Left kidney (tissue), 2 donors: ENCODE measurements around the gene SLC22A2. TPM values are rescaled to one million over a fixed set of nuclear protein-coding genes. Genes with fewer than 3 reads are reported as not detected.
"Not testable (repeated sequence)": the region's sequence is repeated elsewhere in the genome, so short reads cannot be mapped to it uniquely, and the experiment has no call there.

Source experiments
- DNase-seq: peaks from one replicate; pipeline ENCODE4 v3.0.0-alpha.2; 2013
- polyA plus RNA-seq: library from polyadenylated mRNA; unstranded; fragments of 120-200 nt; gene quantifications from one replicate; pipeline ENCODE4 v1.2.1, GENCODE V29; 2013; ENCODE audit not compliant: insufficient read length

Gene SLC22A2
- polyA plus RNA-seq, 1 donor, result 14.3 TPM

DNA sequence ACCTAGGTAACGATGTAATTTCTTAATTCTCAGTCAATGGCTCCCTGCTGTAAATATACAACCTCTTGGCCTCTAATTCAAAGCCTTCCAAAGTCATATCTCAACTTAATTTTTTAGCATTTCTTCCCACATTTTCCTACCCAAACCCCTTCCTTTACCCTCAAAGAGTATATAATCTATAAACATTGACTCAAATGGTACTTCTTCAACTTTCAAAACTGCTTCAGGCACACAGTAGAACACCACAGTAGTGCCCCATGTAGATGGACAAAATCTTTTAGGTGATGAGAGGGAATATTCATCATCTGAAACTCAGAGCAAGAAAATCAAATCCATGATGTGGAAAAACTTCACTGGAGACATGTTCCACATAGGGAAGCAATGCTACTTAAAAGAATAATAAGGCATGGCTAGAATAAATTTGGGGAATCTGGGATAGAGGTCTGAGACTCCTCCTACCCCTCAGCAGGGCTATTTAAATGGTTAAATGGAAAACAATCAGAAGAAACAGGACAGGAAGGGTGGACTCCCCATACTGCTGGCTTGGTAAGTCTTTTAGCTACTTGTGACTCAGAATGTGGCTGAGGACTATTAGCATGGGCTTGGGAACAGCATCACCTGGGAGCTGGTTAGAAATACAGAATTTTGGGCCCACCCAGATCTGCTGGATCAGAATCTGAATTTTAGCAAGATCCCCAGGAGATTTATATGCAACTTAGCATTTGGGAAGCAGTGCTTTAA, 6.4 kb downstream of the SLC22A2 start:
- DNase-seq, result no peak

DNA sequence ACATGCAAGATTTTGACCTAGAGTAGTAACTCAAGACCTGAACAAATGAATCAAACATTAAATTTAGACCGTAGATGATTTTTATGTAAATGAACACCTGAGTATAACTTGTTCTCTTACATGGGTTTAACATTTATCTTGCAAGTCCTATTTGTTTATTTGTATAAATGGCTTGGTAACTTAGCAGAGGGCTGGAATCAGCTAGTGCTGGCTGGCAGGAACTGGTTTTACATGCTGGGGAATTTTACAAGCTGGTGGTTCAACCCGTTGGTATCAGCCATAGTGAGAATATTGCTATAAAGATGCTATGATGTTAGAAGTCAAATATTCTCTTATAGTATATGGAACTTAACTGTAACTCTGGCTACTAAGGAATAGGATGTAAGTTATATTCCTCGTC, 8.9 kb downstream of the SLC22A2 start:
- DNase-seq, result no peak

DNA sequence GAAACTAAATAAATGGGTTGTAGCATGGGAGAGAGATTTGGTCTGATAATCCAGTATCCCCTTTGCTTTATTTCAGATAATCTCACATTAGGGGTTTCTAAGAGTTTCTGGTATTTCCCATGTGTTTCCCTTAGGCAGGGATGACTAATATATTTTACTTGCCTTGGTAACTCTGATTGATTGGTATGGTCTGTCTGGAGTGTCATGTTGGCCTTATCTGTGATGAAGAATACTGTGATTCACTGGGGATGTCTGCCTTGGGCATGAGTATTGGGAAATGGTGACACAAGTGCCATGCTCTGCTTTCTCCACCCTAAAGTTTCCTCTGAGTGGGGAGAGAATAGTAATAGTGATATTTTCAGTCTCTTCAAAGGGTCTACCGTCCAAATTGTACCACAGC, 10.1 kb downstream of the SLC22A2 start:
- DNase-seq, result no peak

DNA sequence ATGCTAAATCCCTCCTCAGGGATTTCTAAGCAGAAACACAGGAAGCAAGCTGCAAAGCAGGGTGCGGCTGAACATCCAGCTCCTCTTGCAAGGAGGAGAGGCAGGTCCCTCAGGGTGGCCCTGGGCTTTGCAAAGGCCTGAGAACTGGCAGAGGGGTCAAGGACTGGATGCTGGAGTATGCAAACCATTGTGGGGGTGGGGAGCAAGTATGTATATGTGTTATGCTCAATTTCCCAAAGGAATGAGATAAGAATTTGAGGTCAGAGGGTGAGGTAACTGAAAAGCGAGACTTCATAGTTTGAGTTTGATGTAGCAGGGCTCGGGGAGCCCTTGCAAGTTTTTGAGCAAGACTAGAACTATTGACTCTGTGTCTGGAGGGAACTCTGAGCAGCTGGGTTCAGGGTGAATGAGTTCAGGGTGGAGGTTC, 11.2 kb downstream of the SLC22A2 start:
- no peak for DNase-seq

DNA sequence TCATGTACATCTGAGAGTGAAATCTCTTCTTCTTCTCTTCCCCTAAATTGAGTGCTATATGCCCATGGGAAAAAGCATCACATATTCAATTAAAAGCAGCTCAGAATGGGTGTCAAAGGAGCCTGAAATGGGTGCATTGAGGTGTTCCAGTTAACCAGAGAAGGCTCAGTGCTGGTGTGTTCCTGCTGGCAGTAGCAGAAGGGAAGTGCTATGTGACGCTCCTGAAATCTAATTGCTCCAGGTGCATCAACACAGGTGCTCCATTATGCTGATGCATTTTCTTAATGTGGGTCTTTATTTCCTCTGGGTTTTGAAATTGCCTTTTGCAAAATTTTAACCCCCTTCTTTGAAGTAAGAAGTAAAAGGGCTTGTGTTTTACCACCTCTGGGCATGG, 17.9 kb downstream of the SLC22A2 start:
- DNase-seq, result no peak

DNA sequence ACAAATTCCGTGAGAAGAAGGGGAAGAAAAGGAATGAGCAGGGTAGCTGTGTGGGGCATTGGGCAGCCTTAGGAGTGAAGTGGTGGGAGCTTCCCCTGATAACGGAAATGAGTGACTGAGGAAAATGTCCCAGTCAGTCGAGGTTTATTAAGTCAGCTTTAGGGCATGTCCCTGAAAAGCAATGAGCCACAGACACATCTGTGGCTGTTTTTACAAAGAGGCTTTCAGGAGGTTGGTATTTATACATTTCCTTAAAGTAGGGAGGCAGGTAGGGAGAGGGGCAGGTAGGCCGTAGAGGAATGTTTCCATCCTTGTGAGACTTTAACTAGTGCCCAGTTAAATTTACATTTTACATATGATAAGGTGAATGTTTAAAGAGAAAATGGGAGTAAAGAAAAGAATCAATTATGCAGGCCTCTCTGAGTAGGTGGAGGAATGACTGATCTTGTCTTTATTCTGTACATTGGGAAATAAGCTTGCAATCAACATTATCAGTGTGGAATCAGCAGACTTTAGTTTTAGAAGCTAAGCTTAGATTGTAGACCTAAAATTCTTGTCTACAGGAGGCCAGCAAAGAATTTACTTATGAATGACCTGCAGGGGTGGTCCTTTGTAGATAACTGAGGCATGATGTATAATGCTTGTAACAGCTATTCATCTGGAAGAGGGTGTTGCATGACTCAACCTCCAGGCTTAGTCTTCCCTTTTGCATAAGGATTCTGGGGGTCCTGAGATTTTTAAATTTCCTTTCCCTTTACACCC, 18.5 kb downstream of the SLC22A2 start:
- no peak for DNase-seq

DNA sequence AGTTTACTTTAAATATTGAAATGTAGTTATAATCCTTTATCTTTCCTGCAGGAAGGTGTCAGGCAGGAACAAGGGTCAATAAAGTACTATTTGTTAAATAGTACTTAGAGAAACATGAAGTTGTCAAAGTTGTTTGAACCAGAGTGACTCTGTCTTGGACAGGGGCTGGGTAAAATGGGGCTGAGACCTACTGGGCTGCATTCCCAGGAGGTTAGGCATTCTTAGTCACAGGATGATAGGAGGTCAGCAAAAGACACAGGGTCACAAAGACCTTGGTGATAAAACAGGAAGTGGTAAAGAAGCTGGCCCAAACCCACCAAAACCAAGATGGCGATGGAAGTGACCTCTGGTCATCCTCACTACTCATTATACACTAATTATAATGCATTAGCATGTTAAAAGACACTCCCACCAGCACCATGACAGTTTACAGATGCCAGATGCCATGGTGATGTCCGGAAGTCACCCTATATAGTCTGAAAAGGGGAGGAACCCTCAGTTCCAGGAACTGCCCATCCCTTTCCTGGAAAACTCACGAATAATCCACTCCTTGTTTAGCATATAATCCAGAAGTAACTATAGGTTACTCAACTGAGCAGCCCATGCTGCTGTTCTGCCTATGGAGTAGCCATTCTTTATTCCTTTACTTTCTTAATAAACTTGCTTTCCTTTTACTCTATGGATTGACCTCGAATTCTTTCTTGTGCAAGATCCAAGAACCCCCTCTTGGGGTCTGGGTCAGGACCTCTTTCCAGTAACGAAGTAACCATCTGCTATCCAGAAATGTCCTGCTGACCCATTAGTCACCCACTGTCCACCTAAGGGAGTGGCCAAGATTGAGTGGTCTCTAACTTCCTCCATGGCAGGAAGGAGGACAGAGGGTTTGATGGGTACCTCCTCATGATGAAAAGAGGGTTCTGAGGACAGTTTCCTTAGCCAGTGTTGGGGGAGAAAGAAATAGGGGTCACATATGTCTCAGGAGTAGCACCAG, 19.6 kb downstream of the SLC22A2 start:
- no peak for DNase-seq

DNA sequence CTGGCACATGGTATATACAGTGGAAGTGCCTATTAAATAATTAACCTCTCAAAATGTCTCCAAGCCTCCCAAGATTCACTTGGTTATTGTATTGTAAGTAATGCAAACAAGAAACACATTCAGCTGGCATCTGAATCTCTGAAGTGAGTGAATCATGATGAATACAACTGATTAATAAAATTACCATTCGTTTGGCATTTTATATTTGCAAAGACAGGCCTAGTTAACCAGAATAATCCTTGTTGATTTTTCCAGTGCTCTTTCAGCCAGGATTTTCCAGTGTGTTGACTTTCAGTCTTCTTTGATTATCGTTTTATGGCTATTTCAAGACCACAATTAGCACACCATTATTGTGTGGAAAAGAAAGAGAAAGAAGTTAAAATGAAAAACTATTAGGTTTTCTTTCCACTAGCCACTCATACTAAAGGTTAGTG, 20.3 kb downstream of the SLC22A2 start:
- no peak for DNase-seq

DNA sequence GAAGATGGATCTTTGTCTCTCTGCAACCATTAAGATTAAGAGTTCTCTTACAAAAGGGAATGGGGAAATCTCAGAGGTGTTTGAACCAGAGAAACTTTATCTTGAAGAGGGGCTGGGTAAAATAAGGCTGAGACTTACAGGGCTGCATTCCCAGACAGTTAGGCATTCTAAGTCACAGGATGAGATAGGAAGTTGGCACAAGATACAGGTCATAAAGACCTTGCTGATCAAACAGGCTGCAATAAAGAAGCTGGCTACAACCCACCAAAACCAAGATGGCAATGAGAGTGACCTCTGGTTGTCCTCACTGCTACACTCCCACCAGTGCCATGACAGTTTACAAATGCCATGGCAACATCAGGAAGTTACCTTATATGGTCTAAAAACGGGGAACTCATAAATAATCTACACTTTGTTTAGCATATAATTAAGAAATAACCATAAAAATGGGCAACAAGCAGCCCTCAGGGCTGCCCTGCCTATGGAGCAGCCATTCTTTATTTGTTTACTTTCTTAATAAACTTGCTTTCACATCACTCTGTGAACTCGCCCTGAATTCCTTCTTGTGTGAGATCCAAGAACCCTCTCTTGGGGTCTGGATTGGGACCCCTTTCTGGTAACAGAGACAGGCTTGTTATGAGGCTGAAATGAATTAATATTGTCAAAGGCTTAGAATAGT, 20.9 kb downstream of the SLC22A2 start:
- DNase-seq, result not testable (repeated sequence)

DNA sequence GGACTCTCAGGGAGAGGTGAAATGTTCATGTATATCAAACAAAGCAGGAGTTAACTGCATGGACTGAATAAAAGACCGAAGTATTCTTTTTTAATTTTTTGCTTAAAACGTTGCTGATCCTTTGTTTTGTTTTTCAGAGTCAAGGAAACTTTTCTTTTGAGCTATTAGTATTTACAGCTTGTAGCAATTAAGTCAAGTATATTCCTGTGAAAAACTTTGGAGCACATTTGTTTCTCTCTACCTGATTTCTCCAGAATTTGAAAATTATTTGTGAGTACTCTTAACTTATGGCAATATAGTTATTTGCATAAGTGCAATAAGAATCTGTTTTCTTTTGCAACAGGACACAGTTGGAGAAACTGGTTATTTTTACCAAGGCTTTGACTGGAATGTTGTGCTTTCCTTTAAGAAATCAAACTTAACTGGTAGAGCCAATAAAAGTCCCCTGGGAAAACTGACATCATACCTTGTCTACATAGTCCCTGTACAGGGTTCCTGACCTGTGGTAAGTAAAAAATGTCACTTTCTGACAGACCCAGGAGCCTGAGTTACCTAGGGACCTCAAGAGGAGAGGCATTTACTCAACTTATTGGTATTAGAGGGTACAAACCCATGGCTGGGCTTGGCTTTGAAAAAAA, 22.3 kb downstream of the SLC22A2 start:
- not testable (repeated sequence) for DNase-seq

DNA sequence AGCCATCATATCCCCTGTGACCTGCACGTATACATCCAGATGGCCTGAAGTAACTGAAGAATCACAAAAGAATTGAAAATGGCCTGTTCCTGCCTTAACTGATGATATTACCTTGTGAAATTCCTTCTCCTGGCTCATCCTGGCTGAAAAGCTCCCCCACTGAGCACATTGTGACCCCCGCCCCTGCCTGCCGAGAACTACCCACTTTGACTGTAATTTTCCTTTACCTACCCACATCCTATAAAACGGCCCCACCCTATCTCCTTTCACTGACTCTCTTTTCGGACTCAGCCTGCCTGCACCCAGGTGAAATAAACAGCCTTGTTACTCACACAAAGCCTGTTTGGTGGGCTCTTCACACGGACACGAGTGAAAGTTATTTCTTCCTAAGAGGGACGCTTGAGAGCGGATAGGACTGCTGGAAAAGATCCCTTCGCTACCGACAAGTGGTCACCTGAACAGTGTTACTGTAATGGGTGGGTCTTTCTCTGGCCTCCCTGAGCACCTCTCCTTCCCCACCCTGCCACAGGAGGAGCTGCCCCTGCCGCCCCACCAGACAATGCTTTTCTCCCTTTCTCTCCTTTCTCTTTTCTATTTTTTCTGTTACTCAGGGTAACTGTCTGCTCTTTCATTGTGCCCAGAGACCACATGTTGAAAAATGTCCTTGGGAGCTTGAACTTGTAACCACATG, 24.5 kb downstream of the SLC22A2 start:
- not testable (repeated sequence) for DNase-seq

DNA sequence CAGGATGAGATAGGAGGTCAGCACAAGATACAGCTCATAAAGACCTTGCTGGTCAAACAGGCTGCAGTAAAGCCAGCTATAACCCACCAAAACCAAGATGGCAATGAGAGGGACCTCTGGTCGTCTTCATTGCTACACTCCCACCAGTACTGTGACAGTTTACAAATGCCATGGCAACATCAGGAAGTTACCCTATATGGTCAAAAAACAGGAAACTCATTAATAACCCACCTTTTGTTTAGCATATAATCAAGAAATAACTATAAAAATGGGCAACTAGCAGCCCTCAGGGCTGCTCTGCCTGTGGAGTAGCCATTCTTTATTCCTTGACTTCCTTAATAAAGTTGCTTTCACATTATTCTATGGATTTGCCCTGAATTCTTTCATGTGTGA, 30.9 kb downstream of the SLC22A2 start:
- DNase-seq, result no peak

DNA sequence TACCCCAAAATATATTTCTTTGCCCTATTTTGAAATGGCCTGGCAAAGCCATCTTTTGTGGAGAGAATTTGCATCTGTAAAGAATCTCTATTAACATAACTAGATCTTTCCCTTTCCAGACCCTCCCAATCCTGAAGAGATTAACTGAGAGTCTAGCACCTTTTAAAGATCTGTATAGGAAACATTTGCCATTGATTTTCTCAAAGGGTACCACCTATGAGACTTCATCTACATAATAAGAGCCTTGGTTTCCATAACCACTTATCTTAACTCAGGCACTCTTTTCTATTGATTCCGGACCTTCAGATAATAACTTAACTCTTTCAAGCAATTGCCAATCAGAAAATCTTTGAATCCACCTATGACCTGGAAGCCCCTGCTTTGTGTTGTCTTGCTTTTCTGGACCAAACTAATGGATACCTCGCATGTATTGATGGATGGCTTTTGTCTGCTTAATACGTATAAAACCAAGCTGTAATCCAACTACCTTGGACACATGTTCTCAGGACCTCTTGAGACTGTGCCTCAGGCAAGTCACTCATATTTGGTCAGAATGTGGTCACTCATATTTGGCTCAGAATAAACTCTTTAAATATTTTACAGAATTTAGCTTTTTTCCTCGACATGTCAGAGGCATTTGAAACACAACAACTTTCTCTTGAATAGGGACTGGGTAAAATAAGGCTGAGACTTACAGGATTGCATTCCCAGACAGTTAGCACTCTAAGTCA, 31.4 kb downstream of the SLC22A2 start:
- DNase-seq, result no peak

DNA sequence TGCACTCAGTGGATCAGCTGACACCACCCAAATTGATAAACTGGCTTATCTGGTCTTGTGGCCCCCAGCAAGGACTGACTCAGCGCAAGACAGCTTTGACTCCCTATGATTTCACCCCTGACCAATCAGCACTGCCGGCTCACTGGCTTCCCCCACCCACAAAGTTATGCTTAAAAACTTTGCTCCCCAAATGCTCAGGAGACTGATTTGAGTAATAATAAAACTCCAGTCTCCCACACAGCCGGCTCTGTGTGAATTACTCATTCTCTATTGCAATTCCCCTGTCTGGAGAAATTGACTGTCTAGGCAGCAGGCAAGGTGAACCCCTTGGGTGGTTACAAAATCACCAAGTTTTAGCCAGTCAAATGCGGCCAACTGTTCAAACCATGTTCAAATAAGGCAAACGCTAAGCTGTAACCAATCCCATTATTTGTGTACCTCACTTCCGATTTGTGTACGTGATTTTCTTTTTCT, 32.5 kb downstream of the SLC22A2 start:
- no peak for DNase-seq

DNA sequence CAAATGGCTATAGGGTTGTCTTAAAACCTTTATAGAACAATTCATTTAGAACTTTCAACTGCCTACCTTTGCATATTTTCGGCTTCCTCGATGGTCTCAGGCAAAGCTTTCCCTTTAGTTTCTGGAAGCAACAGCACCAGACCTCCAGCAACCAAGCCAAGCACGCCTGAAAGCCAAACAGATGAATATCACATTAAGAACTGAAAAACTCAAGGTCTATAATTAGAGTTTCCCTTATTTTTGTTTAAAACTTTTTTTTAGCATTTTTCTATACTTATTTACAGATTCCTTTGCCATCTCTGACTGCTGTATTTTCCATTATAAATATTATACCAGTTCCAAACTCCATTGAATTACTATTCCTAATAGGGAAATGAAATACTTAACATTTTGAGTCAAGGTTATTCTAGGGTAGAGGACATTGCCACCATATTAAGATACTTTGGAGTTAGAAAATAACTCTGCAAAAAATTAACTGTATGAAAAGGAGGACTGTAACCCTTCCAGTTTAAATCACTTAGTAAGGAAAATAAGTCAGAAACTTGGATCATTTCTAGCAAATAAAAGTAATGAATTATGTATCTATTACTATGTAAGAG, 33.9 kb downstream of the SLC22A2 start:
- no peak for DNase-seq

DNA sequence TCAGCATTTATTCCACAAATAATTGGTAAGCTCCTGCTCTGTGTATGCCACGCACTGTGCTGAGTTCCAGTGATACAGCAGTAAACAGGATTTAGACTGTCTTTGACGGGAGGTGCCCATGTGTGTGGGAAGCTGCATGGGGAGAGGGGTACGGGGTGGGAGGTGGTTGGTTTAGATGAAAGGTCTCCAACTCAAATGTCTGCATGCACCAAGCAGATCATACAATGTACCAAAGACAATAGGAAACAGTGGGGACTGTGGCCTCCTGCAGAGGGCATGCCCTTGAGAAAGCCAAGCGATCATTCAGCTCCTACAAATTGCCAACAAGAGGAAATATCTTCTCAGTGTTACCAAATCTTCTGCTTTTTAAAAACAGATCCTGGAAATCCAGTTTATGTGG, 36.1 kb downstream of the SLC22A2 start:
- DNase-seq, result no peak

DNA sequence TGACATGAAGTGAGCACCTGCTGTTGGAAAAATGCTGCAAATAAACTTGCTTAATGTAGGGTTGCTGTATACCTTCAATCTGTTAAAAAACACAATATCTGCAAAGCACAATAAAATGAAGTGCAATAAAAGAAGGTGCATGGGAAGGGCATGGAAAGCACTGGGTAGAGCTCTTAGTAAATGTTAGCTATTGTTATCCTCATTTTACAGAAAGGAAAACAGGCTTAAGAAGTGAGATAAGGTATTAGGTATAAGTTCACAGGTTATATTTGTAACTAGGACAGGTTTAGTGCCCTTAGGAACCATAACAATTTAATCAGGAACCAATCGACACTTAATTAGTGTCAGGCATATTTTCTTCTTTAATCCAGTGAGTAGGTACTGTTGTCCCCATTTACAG, 36.7 kb downstream of the SLC22A2 start:
- no peak for DNase-seq

DNA sequence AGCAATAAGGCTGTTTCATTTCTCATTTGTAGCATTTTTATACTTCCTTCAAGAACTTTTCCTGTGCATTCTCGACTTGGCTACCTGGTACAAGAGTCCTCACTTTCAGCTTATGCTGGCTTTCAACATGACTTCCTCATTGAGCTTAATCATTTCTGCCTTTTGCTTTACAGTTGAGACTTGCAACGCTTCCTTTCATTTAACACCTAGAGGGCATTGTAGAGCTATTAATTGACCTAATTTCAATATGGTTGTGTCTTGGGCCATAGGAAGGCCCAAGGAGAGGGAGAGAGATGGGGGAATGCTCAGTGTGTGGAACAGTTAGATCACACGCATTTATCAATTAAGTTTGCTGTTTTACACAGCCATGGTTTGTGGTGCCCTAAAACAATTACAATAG, 37.2 kb downstream of the SLC22A2 start:
- DNase-seq, result no peak

DNA sequence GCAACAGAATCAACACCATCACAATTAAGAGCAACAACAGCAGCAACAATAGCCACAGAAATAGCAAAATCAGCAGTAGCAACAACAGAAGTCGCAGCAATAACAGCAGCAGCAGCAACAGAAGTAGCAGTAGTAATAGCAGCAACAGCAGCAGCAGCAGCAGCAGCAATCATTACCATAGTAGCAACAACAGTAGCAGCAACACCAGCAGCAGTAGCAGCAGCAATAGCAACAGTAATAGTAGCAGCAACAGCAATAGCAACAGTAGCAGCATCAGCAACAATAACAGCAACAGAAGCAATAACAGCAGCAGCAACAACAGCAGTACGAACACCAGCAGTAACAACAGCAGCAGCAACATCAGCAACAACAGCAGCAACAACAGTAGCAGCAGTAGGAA, 39.8 kb downstream of the SLC22A2 start:
- DNase-seq, result no peak
